GM12864 (cell line): Measurements from ENCODE around the gene PTPA.
"Not testable (repeated sequence)": the region's sequence is repeated elsewhere in the genome, so short reads cannot be mapped to it uniquely, and the experiment has no call there.

Experiments used
- DNase-seq: peaks from one replicate; pipeline ENCODE4 v3.0.0-alpha.2; 2011; ENCODE audit warnings: low read depth
- H3K4me3 ChIP-seq: 2 replicates; pipeline ENCODE4 v1.5.1; 2011; ENCODE audit warnings: mild to moderate bottlenecking, low read depth, low read length, control low read depth
- TF ChIP-seq, protein P1 (sequence below): IDR thresholded peaks from 2 replicates; pipeline ENCODE4 v1.5.1; 2011; ENCODE audit warnings: low read depth, mild to moderate bottlenecking, moderate library complexity, low read length, control low read depth, inconsistent platforms; ENCODE audit errors: missing control alignments

Gene PTPA

DNA sequence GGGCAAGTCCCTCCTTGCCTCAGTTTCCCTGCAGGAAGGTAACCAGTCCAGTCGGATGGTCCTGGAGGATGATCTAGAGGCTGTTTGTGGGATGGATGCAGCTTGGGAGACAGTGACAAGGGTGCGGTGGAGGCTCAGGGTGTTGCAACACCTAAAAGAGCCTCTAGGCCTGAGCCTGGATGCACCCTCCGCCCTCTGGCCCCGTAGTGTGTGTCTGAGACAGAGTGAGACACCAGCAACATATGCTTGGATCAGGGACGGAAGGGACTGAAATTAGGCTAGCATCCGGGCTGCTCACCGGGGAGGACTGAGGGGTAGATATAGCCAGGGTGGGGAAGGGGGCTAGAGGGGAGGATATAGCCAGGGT lies 1.7 kb upstream of the PTPA start:
- TF ChIP-seq, protein P1, sequence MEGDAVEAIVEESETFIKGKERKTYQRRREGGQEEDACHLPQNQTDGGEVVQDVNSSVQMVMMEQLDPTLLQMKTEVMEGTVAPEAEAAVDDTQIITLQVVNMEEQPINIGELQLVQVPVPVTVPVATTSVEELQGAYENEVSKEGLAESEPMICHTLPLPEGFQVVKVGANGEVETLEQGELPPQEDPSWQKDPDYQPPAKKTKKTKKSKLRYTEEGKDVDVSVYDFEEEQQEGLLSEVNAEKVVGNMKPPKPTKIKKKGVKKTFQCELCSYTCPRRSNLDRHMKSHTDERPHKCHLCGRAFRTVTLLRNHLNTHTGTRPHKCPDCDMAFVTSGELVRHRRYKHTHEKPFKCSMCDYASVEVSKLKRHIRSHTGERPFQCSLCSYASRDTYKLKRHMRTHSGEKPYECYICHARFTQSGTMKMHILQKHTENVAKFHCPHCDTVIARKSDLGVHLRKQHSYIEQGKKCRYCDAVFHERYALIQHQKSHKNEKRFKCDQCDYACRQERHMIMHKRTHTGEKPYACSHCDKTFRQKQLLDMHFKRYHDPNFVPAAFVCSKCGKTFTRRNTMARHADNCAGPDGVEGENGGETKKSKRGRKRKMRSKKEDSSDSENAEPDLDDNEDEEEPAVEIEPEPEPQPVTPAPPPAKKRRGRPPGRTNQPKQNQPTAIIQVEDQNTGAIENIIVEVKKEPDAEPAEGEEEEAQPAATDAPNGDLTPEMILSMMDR, result peak; percentile 16
- DNase-seq, result no peak
- H3K4me3 ChIP-seq, result no peak overlapping the region

GRCh38 chr9:129109952-129110739 lies 1.1 kb upstream of the PTPA start:
- TF ChIP-seq, protein P1, result no peak
- peak overlapping the region; percentile 71 for H3K4me3 ChIP-seq
- DNase-seq, result no peak

DNA sequence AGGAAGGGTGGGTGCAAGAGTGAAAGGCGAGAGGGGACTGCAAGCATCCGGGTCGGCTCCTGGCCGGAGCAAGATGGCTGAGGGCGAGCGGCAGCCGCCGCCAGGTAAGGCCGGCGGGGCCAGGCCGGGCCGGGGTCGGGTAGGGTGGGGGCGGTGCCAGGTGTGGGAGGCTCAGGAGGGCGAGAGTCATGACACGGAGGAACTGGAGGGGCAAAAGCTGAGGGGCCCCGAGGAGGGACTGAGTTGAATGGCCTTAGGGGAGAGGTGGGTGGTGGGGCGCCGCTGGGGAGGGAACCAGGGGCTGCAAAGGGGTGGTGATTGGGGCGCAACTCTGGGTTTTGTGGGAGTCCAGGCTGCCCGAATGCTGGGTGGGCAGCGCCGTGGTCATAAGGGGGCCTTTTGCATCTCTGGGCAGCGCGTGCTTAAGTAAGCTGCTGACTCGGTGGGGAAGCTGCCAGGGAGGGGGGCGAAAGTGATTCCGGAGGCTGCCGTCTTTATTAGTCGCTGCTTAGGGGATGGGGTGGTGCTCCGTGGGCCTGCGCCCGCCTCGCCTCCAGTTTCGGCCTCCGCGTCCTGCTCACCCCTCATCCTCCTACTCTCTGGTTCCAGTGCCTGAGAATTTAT lies 425 bp downstream of the PTPA start:
- peak overlapping the region; percentile 81 for H3K4me3 ChIP-seq
- no peak for DNase-seq
- TF ChIP-seq, protein P1, result no peak

DNA sequence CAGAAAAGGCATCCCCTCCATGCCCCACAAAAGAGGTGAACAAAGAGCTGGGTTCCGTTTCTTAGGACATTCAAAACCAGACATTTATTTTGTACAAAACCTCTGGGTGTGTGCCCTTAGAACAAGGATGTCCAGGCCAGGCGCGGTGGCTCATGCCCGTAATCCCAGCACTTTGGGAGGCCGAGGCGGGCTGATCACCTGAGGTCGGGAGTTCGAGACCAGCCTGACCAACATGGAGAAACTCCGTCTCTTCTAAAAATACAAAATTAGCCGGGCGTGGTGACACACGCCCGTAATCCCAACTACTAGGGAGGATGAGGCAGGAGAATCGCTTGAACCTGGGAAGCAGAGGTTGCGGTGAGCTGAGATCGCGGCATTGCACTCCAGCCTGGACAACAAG lies 1.3 kb downstream of the PTPA start:
- DNase-seq, result not testable (repeated sequence)
- H3K4me3 ChIP-seq, result peak overlapping the region; percentile 81

- no peak for DNase-seq
- TF ChIP-seq, protein P1, result no peak
- H3K4me3 ChIP-seq, result no peak overlapping the region
Observed at GRCh38 chr9:129113645-129114304, 2.6 kb downstream of the PTPA start.

GRCh38 chr9:129118799-129119198 lies 7.6 kb downstream of the PTPA start:
- H3K4me3 ChIP-seq, result no peak overlapping the region
- TF ChIP-seq, protein P1, result no peak
- DNase-seq, result no peak

- DNase-seq, result no peak
- TF ChIP-seq, protein P1, result no peak
- H3K4me3 ChIP-seq, result no peak overlapping the region
Observed at GRCh38 chr9:129121483-129121882, 10.3 kb downstream of the PTPA start.
